Mammary epithelial cell (primary cell): ENCODE measurements around the gene PCDHGA6.
A peak's percentile ranks its signal among the peaks of the same experiment; 100 is the strongest.

Experiments used
- EZH2 ChIP-seq: IDR thresholded peaks from 2 replicates; pipeline ENCODE4 v1.6.1; 2012; ENCODE audit warnings: low read length, inconsistent platforms, borderline replicate concordance
- TF ChIP-seq, protein P1 (sequence below), 2 donors: IDR thresholded peaks in 1 of 2; conservative IDR thresholded peaks in 1 of 2; 2 replicates each; pipeline ENCODE4 v1.5.1; 2011 to 2012; ENCODE audit warnings: inconsistent platforms in 2 of 2, low read length in 2 of 2, mild to moderate bottlenecking in 2 of 2, control low read depth in 1 of 2, low read depth in 1 of 2; ENCODE audit not compliant: insufficient read depth in 1 of 2; ENCODE audit errors: extremely low read depth in 1 of 2

DNA sequence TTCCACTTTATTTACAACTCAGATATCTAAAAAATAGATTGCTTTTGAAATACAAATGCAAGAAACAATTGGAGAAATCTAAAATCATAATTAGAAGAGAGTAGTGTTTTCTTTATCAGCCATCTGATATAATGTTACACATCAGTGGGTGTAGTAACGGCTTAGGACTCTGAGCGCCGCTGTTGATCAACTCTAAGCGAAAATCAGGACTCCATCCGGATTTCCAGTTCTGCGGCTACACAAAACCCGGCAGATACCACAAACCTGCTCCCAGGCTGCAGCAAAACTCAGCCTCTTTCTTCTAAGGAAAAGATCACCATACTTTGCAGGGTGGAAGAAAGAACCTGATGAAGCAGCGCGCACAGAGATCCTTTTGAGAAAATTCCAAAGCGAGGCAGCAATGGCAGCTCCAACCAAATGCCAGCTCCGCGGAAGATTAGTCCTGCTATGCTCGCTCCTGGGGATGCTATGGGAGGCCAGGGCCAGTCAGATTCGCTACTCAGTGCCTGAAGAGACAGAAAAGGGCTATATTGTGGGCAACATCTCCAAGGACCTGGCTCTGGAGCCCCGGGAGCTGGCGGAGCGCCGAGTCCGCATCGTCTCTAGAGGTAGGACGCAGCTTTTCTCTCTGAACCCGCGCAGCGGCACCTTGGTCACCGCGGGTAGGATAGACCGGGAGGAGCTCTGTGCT lies 29.0 kb downstream of the PCDHGA6 start, which contains the start of gene PCDHGA9:
- TF ChIP-seq EZH2 = no peak
- TF ChIP-seq, protein P1, sequence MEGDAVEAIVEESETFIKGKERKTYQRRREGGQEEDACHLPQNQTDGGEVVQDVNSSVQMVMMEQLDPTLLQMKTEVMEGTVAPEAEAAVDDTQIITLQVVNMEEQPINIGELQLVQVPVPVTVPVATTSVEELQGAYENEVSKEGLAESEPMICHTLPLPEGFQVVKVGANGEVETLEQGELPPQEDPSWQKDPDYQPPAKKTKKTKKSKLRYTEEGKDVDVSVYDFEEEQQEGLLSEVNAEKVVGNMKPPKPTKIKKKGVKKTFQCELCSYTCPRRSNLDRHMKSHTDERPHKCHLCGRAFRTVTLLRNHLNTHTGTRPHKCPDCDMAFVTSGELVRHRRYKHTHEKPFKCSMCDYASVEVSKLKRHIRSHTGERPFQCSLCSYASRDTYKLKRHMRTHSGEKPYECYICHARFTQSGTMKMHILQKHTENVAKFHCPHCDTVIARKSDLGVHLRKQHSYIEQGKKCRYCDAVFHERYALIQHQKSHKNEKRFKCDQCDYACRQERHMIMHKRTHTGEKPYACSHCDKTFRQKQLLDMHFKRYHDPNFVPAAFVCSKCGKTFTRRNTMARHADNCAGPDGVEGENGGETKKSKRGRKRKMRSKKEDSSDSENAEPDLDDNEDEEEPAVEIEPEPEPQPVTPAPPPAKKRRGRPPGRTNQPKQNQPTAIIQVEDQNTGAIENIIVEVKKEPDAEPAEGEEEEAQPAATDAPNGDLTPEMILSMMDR (conservative IDR thresholded peaks at IDR 0.05 in 1 of 2, IDR thresholded peaks at IDR 0.05 in 1 of 2; ENCODE audit: extremely low read depth in 1 of 2, insufficient read depth in 1 of 2, low read depth in 1 of 2, low read length in 2 of 2) = peak; percentile 12 to 27
